ENCODE data around the gene SLC39A10. TPM values are rescaled to one million over a fixed set of nuclear protein-coding genes. Genes with fewer than 3 reads are reported as not detected.

SLC39A10 gene
- total RNA-seq, 1 donor from 2014 or later, result 72.7 TPM

GRCh38 chr2:195632856-195633572 lies 24.0 kb upstream of the SLC39A10 start:
- Mint-ChIP-seq H3K4me1 (no peaks in the 10 kb centered on the region), H3K27ac (ENCODE audit: unreplicated experiment) (no peak overlapping the region), H3K27me3 (ENCODE audit: low read depth) (no peaks in the 10 kb centered on the region), H3K9me3 (no peaks in the 10 kb centered on the region), H3K36me3 (ENCODE audit: low read depth) (no peaks in the 10 kb centered on the region), H3K4me3 (no peak overlapping the region)
- TF ChIP-seq CTCF (conservative IDR thresholded peaks at IDR 0.05), result no peak
- no peak for DNase-seq (ENCODE audit: low read depth, low spot score)

- no peak for TF ChIP-seq CTCF (conservative IDR thresholded peaks at IDR 0.05)
- Mint-ChIP-seq H3K27ac (ENCODE audit: unreplicated experiment) (no peak overlapping the region), H3K4me3 (no peak overlapping the region), H3K4me1 (no peaks in the 10 kb centered on the region), H3K36me3 (ENCODE audit: low read depth) (no peaks in the 10 kb centered on the region), H3K9me3 (no peaks in the 10 kb centered on the region), H3K27me3 (ENCODE audit: low read depth) (no peaks in the 10 kb centered on the region)
- no peak for DNase-seq (ENCODE audit: low read depth, low spot score)
These were observed 23.5 kb upstream of the SLC39A10 start for GRCh38 chr2:195633573-195633870.

- H3K27me3 Mint-ChIP-seq (ENCODE audit: low read depth), result no peaks in the 10 kb centered on the region
- no peaks in the 10 kb centered on the region for H3K9me3 Mint-ChIP-seq
- no peak for DNase-seq (ENCODE audit: low read depth, low spot score)
- no peak overlapping the region for H3K27ac Mint-ChIP-seq (ENCODE audit: unreplicated experiment)
- no peak overlapping the region for H3K4me3 Mint-ChIP-seq
- no peak for TF ChIP-seq CTCF (conservative IDR thresholded peaks at IDR 0.05)
- no peaks in the 10 kb centered on the region for H3K36me3 Mint-ChIP-seq (ENCODE audit: low read depth)
- no peaks in the 10 kb centered on the region for H3K4me1 Mint-ChIP-seq
These were observed 23.1 kb upstream of the SLC39A10 start for GRCh38 chr2:195633974-195634373.

- Mint-ChIP-seq H3K27ac (ENCODE audit: unreplicated experiment) (no peak overlapping the region), H3K36me3 (ENCODE audit: low read depth) (no peaks in the 10 kb centered on the region)
These were observed 20.1 kb upstream of the SLC39A10 start for GRCh38 chr2:195636890-195637289.

GRCh38 chr2:195638750-195639149 lies 18.3 kb upstream of the SLC39A10 start:
- no peak overlapping the region for H3K4me3 Mint-ChIP-seq
- H3K4me1 Mint-ChIP-seq, result no peaks in the 10 kb centered on the region
- H3K36me3 Mint-ChIP-seq (ENCODE audit: low read depth), result no peaks in the 10 kb centered on the region
- no peaks in the 10 kb centered on the region for H3K27me3 Mint-ChIP-seq (ENCODE audit: low read depth)
- H3K27ac Mint-ChIP-seq (ENCODE audit: unreplicated experiment), result no peak overlapping the region
- DNase-seq (ENCODE audit: low read depth, low spot score), result no peak
- no peak for TF ChIP-seq CTCF (conservative IDR thresholded peaks at IDR 0.05)
- no peaks in the 10 kb centered on the region for H3K9me3 Mint-ChIP-seq

More at GRCh38 chr2:195636890-195637289, 20.1 kb upstream of the SLC39A10 start:
- H3K4me1 Mint-ChIP-seq, result no peaks in the 10 kb centered on the region
- TF ChIP-seq CTCF (conservative IDR thresholded peaks at IDR 0.05), result no peak
- no peaks in the 10 kb centered on the region for H3K9me3 Mint-ChIP-seq
- no peak overlapping the region for H3K4me3 Mint-ChIP-seq
- no peaks in the 10 kb centered on the region for H3K27me3 Mint-ChIP-seq (ENCODE audit: low read depth)
- DNase-seq (ENCODE audit: low read depth, low spot score), result no peak
